GM15510 (cell line): Measurements from ENCODE around the gene KCNIP2.

ENCODE experiments used
- POLR2A ChIP-seq: IDR thresholded peaks from 3 replicates; pipeline ENCODE4 v1.6.1; 2011; ENCODE audit warnings: borderline replicate concordance; ENCODE audit not compliant: insufficient read length; ENCODE audit errors: extremely low read depth

Gene KCNIP2

GRCh38 chr10:101867931-101868330 is 24.3 kb upstream of the KCNIP2 start:
- TF ChIP-seq POLR2A = no peak

DNA sequence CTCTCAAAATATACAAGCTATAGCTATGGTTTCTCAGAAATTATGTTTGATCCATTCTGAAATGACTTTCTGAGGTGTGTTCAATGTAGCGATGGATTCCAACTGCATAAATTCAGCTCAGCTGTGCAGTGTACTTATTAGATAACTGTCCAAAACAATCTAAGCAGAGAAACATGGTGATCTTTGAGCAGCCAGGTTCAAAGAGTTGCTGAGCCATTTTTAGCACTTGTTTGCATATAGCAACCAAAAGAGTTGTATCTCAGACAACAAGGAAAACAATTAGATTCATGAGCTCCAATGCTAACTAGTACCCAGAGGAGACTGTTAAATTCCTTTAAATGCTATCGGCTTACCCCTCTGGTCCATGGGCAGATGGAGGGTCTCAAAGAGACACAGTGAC is 15.9 kb upstream of the KCNIP2 start:
- TF ChIP-seq POLR2A = no peak

DNA sequence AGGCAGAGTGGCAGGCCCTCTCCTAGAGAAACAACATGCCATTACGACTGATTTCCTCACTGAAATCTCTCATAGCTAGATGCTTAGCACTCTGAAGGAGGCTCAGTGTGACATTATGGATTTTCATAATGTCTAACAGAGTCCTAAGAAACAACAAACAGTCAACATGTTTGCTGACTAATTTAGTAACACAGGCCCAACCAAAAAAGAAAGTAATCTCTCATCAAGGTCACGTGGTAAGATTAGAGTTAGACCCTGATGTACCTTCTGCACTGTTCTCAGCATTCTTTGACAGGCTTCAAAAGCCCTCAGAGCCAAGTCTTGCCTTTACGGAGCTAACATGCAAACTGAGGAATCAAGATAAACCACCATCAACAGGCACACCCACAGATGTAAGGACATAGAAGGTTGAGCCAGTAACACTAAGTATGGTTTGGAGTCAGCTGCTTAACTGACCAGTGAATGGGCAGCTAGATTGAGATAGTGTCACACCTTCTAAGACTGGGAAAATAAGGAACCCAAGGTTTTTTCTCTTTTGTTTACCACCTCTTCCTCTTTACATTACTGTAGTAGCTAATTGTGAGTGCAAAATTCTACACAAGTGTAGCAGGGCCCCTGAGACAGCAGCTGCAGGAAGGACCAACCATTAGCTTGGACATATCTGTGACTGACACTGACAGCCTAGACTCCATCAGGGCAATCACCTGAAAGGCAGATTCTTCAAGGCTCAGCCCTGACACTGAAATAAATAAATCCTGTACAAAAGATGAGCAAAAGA is 15.3 kb upstream of the KCNIP2 start:
- TF ChIP-seq POLR2A = no peak

- no peak for TF ChIP-seq POLR2A
Measured at GRCh38 chr10:101857802-101858476, 14.3 kb upstream of the KCNIP2 start.

GRCh38 chr10:101856626-101857025 is 13.0 kb upstream of the KCNIP2 start:
- TF ChIP-seq POLR2A = no peak

DNA sequence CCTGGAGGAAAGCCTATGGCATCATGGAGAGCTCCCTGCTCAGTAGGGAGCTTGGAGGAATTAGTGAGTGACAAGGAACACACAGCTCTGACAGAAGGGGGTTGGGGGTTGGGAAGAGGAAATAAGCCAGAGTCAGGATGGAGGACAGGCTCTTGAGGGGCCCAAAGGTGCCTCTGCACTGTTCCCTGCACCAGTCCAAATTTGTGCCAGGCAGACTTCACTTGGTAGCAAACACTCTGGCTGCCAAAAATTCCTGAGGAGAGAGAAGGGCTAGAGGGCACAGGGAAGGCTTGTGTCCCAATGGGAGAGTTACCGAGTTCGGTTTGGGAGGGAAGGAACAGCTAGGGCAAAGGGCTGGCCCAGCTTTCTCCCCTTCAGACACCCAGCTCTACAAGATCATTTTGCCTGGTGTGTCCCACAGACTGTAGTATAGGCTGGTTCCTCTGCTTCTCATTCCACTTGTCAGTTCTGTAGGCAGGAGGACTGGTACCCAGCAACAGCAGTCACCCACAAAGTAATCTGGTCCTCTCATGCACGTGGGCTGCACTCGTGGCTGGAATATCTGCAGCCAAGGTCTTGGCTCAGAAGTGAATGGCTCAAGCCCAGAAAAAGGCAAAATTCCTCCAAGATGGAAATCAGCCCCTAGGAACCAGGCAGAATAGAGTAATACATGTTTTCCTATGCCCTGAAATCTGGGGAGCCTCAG is 8.0 kb upstream of the KCNIP2 start:
- TF ChIP-seq POLR2A = no peak

- no peak for TF ChIP-seq POLR2A
Measured at GRCh38 chr10:101850749-101851148, 7.1 kb upstream of the KCNIP2 start.

DNA sequence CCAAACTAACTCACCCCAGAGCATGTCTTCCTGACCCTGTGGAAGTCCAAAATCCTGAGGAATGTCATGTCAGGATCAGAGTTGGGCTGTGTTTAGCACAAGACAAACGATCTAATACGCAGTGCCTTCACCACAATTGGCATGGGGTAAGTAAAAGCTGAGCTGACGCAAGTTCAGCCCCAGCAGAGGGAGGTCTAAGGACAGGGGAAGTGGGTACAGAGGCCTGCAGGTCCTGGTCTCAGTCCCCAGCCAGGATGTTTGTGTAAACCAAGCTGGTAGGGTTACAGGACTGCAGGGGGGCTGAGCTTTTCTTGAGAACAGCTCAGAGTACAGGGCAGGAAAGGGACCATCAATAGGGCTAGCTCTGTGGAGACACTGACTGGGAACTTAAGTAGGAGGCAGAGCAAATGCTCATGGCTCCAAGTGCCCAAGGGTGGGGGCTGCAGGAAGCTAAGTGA is 5.3 kb upstream of the KCNIP2 start:
- no peak for TF ChIP-seq POLR2A

DNA sequence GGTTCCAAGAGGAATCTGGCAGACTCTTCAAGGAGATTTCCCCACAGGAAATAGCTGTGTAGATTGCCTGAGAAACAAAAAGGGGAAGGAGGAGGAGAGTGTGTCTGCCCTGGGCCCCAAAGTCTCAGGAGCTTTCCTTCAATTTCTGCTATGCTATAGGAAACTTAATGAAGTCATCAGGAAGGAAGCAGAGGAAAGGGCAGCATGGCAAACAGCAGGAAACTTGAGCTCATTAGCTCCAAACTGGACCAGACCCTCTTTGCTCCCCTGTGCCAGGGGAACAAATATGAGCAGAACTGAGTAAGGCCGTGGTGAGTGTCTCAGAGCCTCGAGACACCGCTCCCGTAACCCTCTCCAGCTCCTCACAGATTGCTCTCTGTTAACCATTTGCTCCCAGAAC is 4.8 kb upstream of the KCNIP2 start:
- TF ChIP-seq POLR2A = no peak

DNA sequence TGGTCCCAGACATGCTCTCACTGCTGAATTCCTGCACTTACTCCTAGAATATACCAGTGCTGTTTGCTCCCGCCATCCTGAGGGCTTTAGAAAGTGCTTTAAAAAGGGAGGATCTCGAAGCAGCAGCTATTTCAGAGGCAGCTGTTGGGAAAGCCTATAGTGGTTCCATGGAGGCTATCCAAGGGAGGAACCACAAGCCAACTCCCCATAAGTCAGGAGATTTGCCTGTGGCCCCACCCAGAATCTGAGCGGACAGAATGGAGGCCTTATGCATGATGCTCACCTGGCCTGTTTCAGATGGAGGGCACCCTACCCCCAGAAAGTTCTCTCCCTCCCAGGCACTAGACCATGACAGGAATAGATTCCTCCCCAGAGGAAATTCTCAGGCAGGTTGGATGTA is 2.3 kb upstream of the KCNIP2 start:
- no peak for TF ChIP-seq POLR2A

- TF ChIP-seq POLR2A = no peak
Measured at GRCh38 chr10:101841826-101842225, 1.8 kb downstream of the KCNIP2 start.

- no peak for TF ChIP-seq POLR2A
Measured at GRCh38 chr10:101840741-101841453, 2.7 kb downstream of the KCNIP2 start.

DNA sequence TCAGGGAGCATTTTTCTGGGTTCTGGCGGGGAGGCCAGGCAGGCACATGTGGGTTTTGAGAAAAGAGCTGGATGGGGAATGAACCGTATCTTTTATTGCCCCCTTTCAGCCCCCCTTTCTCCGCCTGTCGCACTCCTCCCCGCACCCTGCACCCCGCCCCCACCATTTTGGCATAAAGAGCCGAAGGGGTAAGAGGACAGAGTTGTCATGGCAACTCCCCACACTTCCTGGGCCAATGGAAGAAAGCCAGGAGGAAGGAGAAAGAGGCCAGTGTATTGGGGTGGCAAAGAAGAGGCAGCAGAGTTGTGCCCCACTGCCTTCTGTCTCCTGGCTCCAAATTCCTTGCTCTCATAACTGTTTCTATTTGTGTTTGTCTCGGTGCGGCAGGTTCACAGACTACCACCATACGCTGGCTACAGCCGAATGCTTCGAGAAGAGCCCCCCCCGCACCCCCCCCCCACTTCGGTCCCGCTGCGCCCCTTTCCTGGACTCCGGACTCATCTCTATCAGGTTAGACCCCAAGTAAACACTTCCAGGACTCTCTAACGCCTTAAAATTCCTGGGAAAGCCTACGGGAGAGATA is 3.4 kb downstream of the KCNIP2 start:
- TF ChIP-seq POLR2A = no peak

- TF ChIP-seq POLR2A = no peak
Measured at GRCh38 chr10:101839416-101840063, 4.1 kb downstream of the KCNIP2 start.
